Measurements from ENCODE around the gene DNAAF9.
"Not testable (repeated sequence)": the region's sequence is repeated elsewhere in the genome, so short reads cannot be mapped to it uniquely, and the experiment has no call there.

DNAAF9 gene

GRCh38 chr20:3430376-3431069 lies 23.1 kb upstream of the DNAAF9 start:
- no peaks in the 10 kb centered on the region for H3K4me1 ChIP-seq (ENCODE audit: insufficient read depth, low read length)
- H2AFZ ChIP-seq (ENCODE audit: low read depth, low read length) = no peak overlapping the region
- no peaks in the 10 kb centered on the region for H3K9me3 ChIP-seq (ENCODE audit: low read length)

DNA sequence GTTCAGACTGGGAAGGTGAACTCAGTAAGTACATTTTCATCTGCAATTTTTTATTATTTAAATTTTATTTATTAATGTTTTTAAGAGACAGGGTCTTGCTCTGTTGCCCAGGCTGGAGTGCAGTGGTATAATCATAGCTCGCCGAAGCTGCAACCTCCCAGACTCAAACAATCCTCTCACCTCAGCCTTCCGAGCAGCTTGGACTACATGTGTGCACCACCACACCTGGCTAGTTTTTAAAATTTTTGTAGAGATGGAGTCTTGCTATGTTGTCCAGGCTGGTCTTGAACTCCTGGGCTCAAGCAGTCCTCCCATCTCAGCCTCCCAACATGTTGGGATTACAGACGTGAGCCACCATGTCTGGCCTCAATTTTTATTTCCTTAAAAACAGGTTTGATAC lies 19.3 kb upstream of the DNAAF9 start:
- H3K4me1 ChIP-seq (ENCODE audit: insufficient read depth, low read length); H3K4me3 ChIP-seq (ENCODE audit: low read length); H3K36me3 ChIP-seq (ENCODE audit: insufficient read depth, low read length); H2AFZ ChIP-seq (ENCODE audit: low read depth, low read length); H3K9me3 ChIP-seq (ENCODE audit: low read length); H3K27me3 ChIP-seq (ENCODE audit: insufficient read depth, low read length): not testable (repeated sequence)

More at GRCh38 chr20:3430376-3431069, 23.1 kb upstream of the DNAAF9 start:
- Histone ChIP-seq H3K27me3 (ENCODE audit: insufficient read depth, low read length) (no peaks in the 10 kb centered on the region), H3K36me3 (ENCODE audit: insufficient read depth, low read length) (no peaks in the 10 kb centered on the region), H3K4me3 (ENCODE audit: low read length) (no peak overlapping the region)

DNA sequence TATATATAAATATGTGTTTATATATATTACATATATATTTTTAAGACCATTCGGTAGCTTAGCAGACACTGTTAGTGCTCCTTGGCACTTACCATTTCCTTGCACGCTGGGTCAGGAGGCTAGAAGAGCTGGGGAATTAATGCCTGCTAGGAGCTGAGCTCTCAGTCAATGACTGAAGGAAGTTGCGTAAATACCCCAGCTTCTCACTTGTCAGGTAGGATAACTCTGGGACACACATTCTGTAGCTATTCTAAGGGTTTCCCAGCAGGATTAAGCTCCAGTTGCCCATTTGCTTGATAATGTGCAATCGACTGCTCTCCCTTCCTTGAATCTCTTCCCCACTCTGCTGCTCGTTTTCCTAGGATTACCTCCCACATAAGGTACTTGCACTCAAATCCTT lies 15.7 kb upstream of the DNAAF9 start:
- Histone ChIP-seq H3K9me3 (ENCODE audit: low read length) (no peaks in the 10 kb centered on the region), H3K4me1 (ENCODE audit: insufficient read depth, low read length) (no peaks in the 10 kb centered on the region), H2AFZ (ENCODE audit: low read depth, low read length) (no peak overlapping the region), H3K36me3 (ENCODE audit: insufficient read depth, low read length) (no peaks in the 10 kb centered on the region), H3K4me3 (ENCODE audit: low read length) (no peak overlapping the region), H3K27me3 (ENCODE audit: insufficient read depth, low read length) (no peaks in the 10 kb centered on the region)

DNA sequence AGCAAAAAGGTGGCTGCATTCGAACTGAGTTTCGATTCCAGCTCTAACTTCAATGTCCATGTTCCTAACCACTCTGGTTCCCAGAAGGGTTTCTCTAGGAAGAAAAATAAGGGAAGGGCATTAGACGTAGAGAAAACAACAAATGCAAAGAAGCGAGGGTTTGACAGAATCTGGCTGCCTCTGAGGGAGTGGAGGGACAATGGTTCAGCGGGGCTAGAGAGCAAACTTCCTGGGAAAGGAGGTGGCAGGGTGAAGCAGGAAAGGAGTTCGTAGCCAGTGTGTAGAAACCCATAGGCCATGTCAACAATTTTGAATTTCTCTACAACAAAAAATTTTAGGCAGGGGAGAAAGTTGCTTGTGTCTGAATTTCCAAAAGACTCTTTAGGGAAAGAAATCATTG lies 14.5 kb upstream of the DNAAF9 start:
- no peaks in the 10 kb centered on the region for H3K4me1 ChIP-seq (ENCODE audit: insufficient read depth, low read length)
- no peaks in the 10 kb centered on the region for H3K27me3 ChIP-seq (ENCODE audit: insufficient read depth, low read length)
- no peak overlapping the region for H3K4me3 ChIP-seq (ENCODE audit: low read length)
- H3K9me3 ChIP-seq (ENCODE audit: low read length) = no peaks in the 10 kb centered on the region
- no peaks in the 10 kb centered on the region for H3K36me3 ChIP-seq (ENCODE audit: insufficient read depth, low read length)
- no peak overlapping the region for H2AFZ ChIP-seq (ENCODE audit: low read depth, low read length)

GRCh38 chr20:3420211-3420707 lies 12.8 kb upstream of the DNAAF9 start:
- Histone ChIP-seq H2AFZ (ENCODE audit: low read depth, low read length) (no peak overlapping the region), H3K4me1 (ENCODE audit: insufficient read depth, low read length) (peaks cover 2% of the 10 kb centered on the region), H3K27me3 (ENCODE audit: insufficient read depth, low read length) (no peaks in the 10 kb centered on the region), H3K36me3 (ENCODE audit: insufficient read depth, low read length) (no peaks in the 10 kb centered on the region), H3K9me3 (ENCODE audit: low read length) (no peaks in the 10 kb centered on the region), H3K4me3 (ENCODE audit: low read length) (no peak overlapping the region)

GRCh38 chr20:3418161-3418560 lies 10.7 kb upstream of the DNAAF9 start:
- not testable (repeated sequence) for H3K4me1 ChIP-seq (ENCODE audit: insufficient read depth, low read length)

DNA sequence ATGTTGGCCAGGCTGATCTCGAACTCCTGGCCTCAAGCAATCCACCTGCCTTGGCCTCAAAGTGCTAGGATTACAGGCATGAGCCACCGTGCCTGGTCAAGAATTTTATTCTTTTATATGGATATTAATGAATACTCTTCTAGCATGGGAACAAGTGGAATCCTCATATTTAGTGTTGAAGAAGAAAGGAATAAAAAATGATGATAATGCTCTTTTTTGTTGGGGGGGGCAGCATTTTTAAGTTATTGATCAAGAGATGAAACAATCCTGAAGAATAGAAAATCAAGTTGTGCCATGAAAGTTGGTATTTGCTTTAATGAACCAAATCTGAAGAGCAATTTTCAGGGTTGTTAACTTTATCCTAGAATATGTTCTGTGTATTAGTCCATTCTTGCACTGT lies 6.7 kb upstream of the DNAAF9 start:
- no peak overlapping the region for H3K4me3 ChIP-seq (ENCODE audit: low read length)
- no peaks in the 10 kb centered on the region for H3K9me3 ChIP-seq (ENCODE audit: low read length)
- H2AFZ ChIP-seq (ENCODE audit: low read depth, low read length) = no peak overlapping the region
- H3K36me3 ChIP-seq (ENCODE audit: insufficient read depth, low read length) = no peaks in the 10 kb centered on the region
- H3K4me1 ChIP-seq (ENCODE audit: insufficient read depth, low read length) = peaks cover 2% of the 10 kb centered on the region
- no peaks in the 10 kb centered on the region for H3K27me3 ChIP-seq (ENCODE audit: insufficient read depth, low read length)

More at GRCh38 chr20:3418161-3418560, 10.7 kb upstream of the DNAAF9 start:
- not testable (repeated sequence) for H3K27me3 ChIP-seq (ENCODE audit: insufficient read depth, low read length); H3K4me3 ChIP-seq (ENCODE audit: low read length); H2AFZ ChIP-seq (ENCODE audit: low read depth, low read length); H3K36me3 ChIP-seq (ENCODE audit: insufficient read depth, low read length); H3K9me3 ChIP-seq (ENCODE audit: low read length)

GRCh38 chr20:3413393-3413889 lies 6.0 kb upstream of the DNAAF9 start:
- Histone ChIP-seq H3K27me3 (ENCODE audit: insufficient read depth, low read length) (no peaks in the 10 kb centered on the region), H3K4me1 (ENCODE audit: insufficient read depth, low read length) (peaks cover 3% of the 10 kb centered on the region), H3K36me3 (ENCODE audit: insufficient read depth, low read length) (no peaks in the 10 kb centered on the region), H3K4me3 (ENCODE audit: low read length) (no peak overlapping the region), H3K9me3 (ENCODE audit: low read length) (no peaks in the 10 kb centered on the region), H2AFZ (ENCODE audit: low read depth, low read length) (no peak overlapping the region)

DNA sequence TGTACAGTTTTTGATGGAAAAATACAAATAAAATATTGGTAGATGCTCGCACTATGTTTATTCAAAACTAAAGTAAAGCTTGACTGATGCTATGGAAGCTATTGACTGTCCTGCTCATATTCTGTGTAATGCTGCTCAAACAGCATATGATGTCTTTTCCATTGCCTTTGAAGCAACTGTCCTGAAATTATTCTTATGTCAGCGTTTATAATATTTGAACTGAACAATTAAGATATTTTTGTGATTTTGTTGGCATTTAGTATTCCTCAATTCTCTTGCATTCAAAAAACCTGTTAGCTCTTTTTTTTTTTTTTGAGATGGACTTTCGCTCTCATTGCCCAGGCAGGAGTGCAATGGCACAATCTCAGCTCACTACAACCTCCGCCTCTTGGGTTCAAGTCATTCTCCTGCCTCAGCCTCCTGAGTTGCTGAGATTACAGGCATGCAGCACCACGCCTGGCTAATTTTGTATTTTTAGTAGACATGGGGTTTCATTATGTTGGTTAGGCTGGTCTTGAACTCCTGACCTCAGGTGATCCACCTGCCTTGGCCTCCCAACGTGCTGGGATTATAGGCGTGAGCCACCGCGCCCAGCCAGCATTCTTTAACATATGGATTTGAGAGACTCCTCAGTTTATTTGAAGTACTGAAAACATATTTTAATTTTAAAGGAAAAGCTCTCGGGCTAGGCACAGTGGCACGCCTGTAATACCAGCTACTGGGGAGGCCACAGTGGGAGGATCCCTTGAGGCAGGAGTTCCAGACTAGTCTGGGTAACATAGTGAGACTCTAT lies 5.3 kb upstream of the DNAAF9 start:
- H2AFZ ChIP-seq (ENCODE audit: low read depth, low read length) = no peak overlapping the region
- no peak overlapping the region for H3K4me3 ChIP-seq (ENCODE audit: low read length)
- peaks cover 6% of the 10 kb centered on the region for H3K4me1 ChIP-seq (ENCODE audit: insufficient read depth, low read length)
- H3K27me3 ChIP-seq (ENCODE audit: insufficient read depth, low read length) = no peaks in the 10 kb centered on the region
- H3K9me3 ChIP-seq (ENCODE audit: low read length) = no peaks in the 10 kb centered on the region
- no peaks in the 10 kb centered on the region for H3K36me3 ChIP-seq (ENCODE audit: insufficient read depth, low read length)

GRCh38 chr20:3410464-3410863 lies 3.0 kb upstream of the DNAAF9 start:
- no peaks in the 10 kb centered on the region for H3K9me3 ChIP-seq (ENCODE audit: low read length)
- peaks cover 15% of the 10 kb centered on the region for H3K4me1 ChIP-seq (ENCODE audit: insufficient read depth, low read length)
- H3K27me3 ChIP-seq (ENCODE audit: insufficient read depth, low read length) = no peaks in the 10 kb centered on the region
- no peak overlapping the region for H2AFZ ChIP-seq (ENCODE audit: low read depth, low read length)
- no peak overlapping the region for H3K4me3 ChIP-seq (ENCODE audit: low read length)
- H3K36me3 ChIP-seq (ENCODE audit: insufficient read depth, low read length) = no peaks in the 10 kb centered on the region

DNA sequence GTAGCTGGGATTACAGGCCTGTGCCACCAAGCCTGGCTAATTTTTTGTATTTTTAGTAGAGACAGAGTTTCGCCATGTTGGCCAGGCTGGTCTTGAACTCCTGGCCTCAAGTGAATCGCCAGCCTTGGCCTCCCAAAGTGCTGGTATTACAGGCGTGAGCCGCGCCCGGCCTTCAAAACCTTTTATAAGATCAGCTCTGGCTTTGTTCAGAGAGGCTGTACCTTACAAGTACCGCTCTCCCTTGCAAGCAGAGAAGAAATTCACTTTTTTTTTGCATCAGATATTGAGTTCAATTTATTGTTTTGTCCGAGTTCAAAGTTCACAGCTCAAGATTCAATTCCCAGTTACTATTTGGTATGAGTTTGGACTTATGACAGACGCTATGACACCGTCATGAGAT lies 1.9 kb upstream of the DNAAF9 start:
- Histone ChIP-seq H3K4me1 (ENCODE audit: insufficient read depth, low read length) (peaks cover 20% of the 10 kb centered on the region), H3K9me3 (ENCODE audit: low read length) (no peaks in the 10 kb centered on the region), H2AFZ (ENCODE audit: low read depth, low read length) (no peak overlapping the region), H3K4me3 (ENCODE audit: low read length) (no peak overlapping the region), H3K27me3 (ENCODE audit: insufficient read depth, low read length) (no peaks in the 10 kb centered on the region), H3K36me3 (ENCODE audit: insufficient read depth, low read length) (no peaks in the 10 kb centered on the region)

GRCh38 chr20:3407771-3408637 lies 535 bp upstream of the DNAAF9 start:
- Histone ChIP-seq H2AFZ (ENCODE audit: low read depth, low read length) (peak overlapping the region; percentile 71), H3K4me3 (ENCODE audit: low read length) (peak overlapping the region; percentile 71)

More at GRCh38 chr20:3407771-3408637, 535 bp upstream of the DNAAF9 start:
- Histone ChIP-seq H3K36me3 (ENCODE audit: insufficient read depth, low read length) (no peaks in the 10 kb centered on the region), H3K4me1 (ENCODE audit: insufficient read depth, low read length) (peaks cover 20% of the 10 kb centered on the region), H3K9me3 (ENCODE audit: low read length) (no peaks in the 10 kb centered on the region), H3K27me3 (ENCODE audit: insufficient read depth, low read length) (no peaks in the 10 kb centered on the region)

All from neuron (in vitro differentiated cells).